ENCODE data around the gene PLCD1.
A peak's percentile ranks its signal among the peaks of the same experiment; 100 is the strongest.
"Not testable (repeated sequence)": the region's sequence is repeated elsewhere in the genome, so short reads cannot be mapped to it uniquely, and the experiment has no call there.

PLCD1 gene

GRCh38 chr3:38036286-38036685 lies 6.8 kb upstream of the PLCD1 start:
- Histone ChIP-seq H3K4me3 (ENCODE audit: low read depth, low read length) (no peak overlapping the region), H3K9ac (ENCODE audit: low read depth, low read length) (no peak overlapping the region), H3K27ac (ENCODE audit: low read depth, low read length) (no peak overlapping the region), H3K27me3 (ENCODE audit: control insufficient read depth, insufficient read depth, low read length) (peaks cover 33% of the 10 kb centered on the region), H3K4me1 (ENCODE audit: control insufficient read depth, insufficient read depth, low read length) (peaks cover 9% of the 10 kb centered on the region), H3K36me3 (ENCODE audit: control insufficient read depth, insufficient read depth, low read length) (no peaks in the 10 kb centered on the region), H3K9me3 (ENCODE audit: control insufficient read depth, insufficient read depth, low read length) (no peaks in the 10 kb centered on the region)

GRCh38 chr3:38034335-38034734 lies 4.9 kb upstream of the PLCD1 start:
- H3K27ac ChIP-seq (ENCODE audit: low read depth, low read length) = not testable (repeated sequence)

GRCh38 chr3:38033586-38033985 lies 4.1 kb upstream of the PLCD1 start:
- peaks cover 36% of the 10 kb centered on the region for H3K27me3 ChIP-seq (ENCODE audit: control insufficient read depth, insufficient read depth, low read length)
- not testable (repeated sequence) for H3K4me3 ChIP-seq (ENCODE audit: low read depth, low read length); H3K9ac ChIP-seq (ENCODE audit: low read depth, low read length); H3K27ac ChIP-seq (ENCODE audit: low read depth, low read length); H3K9me3 ChIP-seq (ENCODE audit: control insufficient read depth, insufficient read depth, low read length); H3K36me3 ChIP-seq (ENCODE audit: control insufficient read depth, insufficient read depth, low read length); H3K4me1 ChIP-seq (ENCODE audit: control insufficient read depth, insufficient read depth, low read length)

More at GRCh38 chr3:38034335-38034734, 4.9 kb upstream of the PLCD1 start:
- H3K9me3 ChIP-seq (ENCODE audit: control insufficient read depth, insufficient read depth, low read length); H3K36me3 ChIP-seq (ENCODE audit: control insufficient read depth, insufficient read depth, low read length); H3K4me3 ChIP-seq (ENCODE audit: low read depth, low read length); H3K9ac ChIP-seq (ENCODE audit: low read depth, low read length); H3K4me1 ChIP-seq (ENCODE audit: control insufficient read depth, insufficient read depth, low read length): not testable (repeated sequence)
- peaks cover 36% of the 10 kb centered on the region for H3K27me3 ChIP-seq (ENCODE audit: control insufficient read depth, insufficient read depth, low read length)

- Histone ChIP-seq H3K27me3 (ENCODE audit: control insufficient read depth, insufficient read depth, low read length) (peaks cover 47% of the 10 kb centered on the region), H3K9ac (ENCODE audit: low read depth, low read length) (no peak overlapping the region), H3K9me3 (ENCODE audit: control insufficient read depth, insufficient read depth, low read length) (no peaks in the 10 kb centered on the region), H3K4me1 (ENCODE audit: control insufficient read depth, insufficient read depth, low read length) (0 out of 2 replicates have a peak, but pooled peaks cover 4% of the 10 kb centered on the region), H3K36me3 (ENCODE audit: control insufficient read depth, insufficient read depth, low read length) (no peaks in the 10 kb centered on the region), H3K4me3 (ENCODE audit: low read depth, low read length) (no peak overlapping the region), H3K27ac (ENCODE audit: low read depth, low read length) (no peak overlapping the region)
These were observed 3.0 kb upstream of the PLCD1 start for GRCh38 chr3:38032328-38032865.

- Histone ChIP-seq H3K4me1 (ENCODE audit: control insufficient read depth, insufficient read depth, low read length) (0 out of 2 replicates have a peak, but pooled peaks cover 4% of the 10 kb centered on the region), H3K36me3 (ENCODE audit: control insufficient read depth, insufficient read depth, low read length) (no peaks in the 10 kb centered on the region), H3K27ac (ENCODE audit: low read depth, low read length) (no peak overlapping the region), H3K27me3 (ENCODE audit: control insufficient read depth, insufficient read depth, low read length) (peaks cover 58% of the 10 kb centered on the region), H3K9me3 (ENCODE audit: control insufficient read depth, insufficient read depth, low read length) (no peaks in the 10 kb centered on the region), H3K9ac (ENCODE audit: low read depth, low read length) (no peak overlapping the region), H3K4me3 (ENCODE audit: low read depth, low read length) (no peak overlapping the region)
These were observed 1.9 kb upstream of the PLCD1 start for GRCh38 chr3:38031022-38031994.

- Histone ChIP-seq H3K9me3 (ENCODE audit: control insufficient read depth, insufficient read depth, low read length) (no peaks in the 10 kb centered on the region), H3K4me1 (ENCODE audit: control insufficient read depth, insufficient read depth, low read length) (peaks cover 10% of the 10 kb centered on the region), H3K27me3 (ENCODE audit: control insufficient read depth, insufficient read depth, low read length) (peaks cover 67% of the 10 kb centered on the region), H3K4me3 (ENCODE audit: low read depth, low read length) (peak overlapping the region; percentile 73), H3K27ac (ENCODE audit: low read depth, low read length) (no peak overlapping the region), H3K9ac (ENCODE audit: low read depth, low read length) (no peak overlapping the region; the same call in 1 of the 2 replicates), H3K36me3 (ENCODE audit: control insufficient read depth, insufficient read depth, low read length) (no peaks in the 10 kb centered on the region)
These were observed 932 bp upstream of the PLCD1 start for GRCh38 chr3:38030126-38031021.

- Histone ChIP-seq H3K4me3 (ENCODE audit: low read depth, low read length) (peak overlapping the region; percentile 73), H3K9me3 (ENCODE audit: control insufficient read depth, insufficient read depth, low read length) (no peaks in the 10 kb centered on the region), H3K27ac (ENCODE audit: low read depth, low read length) (no peak overlapping the region), H3K27me3 (ENCODE audit: control insufficient read depth, insufficient read depth, low read length) (peaks cover 69% of the 10 kb centered on the region), H3K9ac (ENCODE audit: low read depth, low read length) (no peak overlapping the region), H3K36me3 (ENCODE audit: control insufficient read depth, insufficient read depth, low read length) (no peaks in the 10 kb centered on the region), H3K4me1 (ENCODE audit: control insufficient read depth, insufficient read depth, low read length) (peaks cover 13% of the 10 kb centered on the region)
These were observed 651 bp downstream of the PLCD1 start for GRCh38 chr3:38028621-38029361.

- no peak overlapping the region for H3K4me3 ChIP-seq (ENCODE audit: low read depth, low read length)
- H3K36me3 ChIP-seq (ENCODE audit: control insufficient read depth, insufficient read depth, low read length) = no peaks in the 10 kb centered on the region
- no peaks in the 10 kb centered on the region for H3K9me3 ChIP-seq (ENCODE audit: control insufficient read depth, insufficient read depth, low read length)
- H3K27me3 ChIP-seq (ENCODE audit: control insufficient read depth, insufficient read depth, low read length) = peaks cover 73% of the 10 kb centered on the region
- H3K9ac ChIP-seq (ENCODE audit: low read depth, low read length) = no peak overlapping the region
- no peak overlapping the region for H3K27ac ChIP-seq (ENCODE audit: low read depth, low read length)
- H3K4me1 ChIP-seq (ENCODE audit: control insufficient read depth, insufficient read depth, low read length) = peaks cover 16% of the 10 kb centered on the region
These were observed 1.7 kb downstream of the PLCD1 start for GRCh38 chr3:38027466-38028465.

GRCh38 chr3:38026856-38027255 lies 2.6 kb downstream of the PLCD1 start:
- H3K4me3 ChIP-seq (ENCODE audit: low read depth, low read length) = no peak overlapping the region
- H3K9me3 ChIP-seq (ENCODE audit: control insufficient read depth, insufficient read depth, low read length) = no peaks in the 10 kb centered on the region
- no peaks in the 10 kb centered on the region for H3K36me3 ChIP-seq (ENCODE audit: control insufficient read depth, insufficient read depth, low read length)
- peaks cover 68% of the 10 kb centered on the region for H3K27me3 ChIP-seq (ENCODE audit: control insufficient read depth, insufficient read depth, low read length)
- H3K4me1 ChIP-seq (ENCODE audit: control insufficient read depth, insufficient read depth, low read length) = peaks cover 16% of the 10 kb centered on the region
- H3K9ac ChIP-seq (ENCODE audit: low read depth, low read length) = no peak overlapping the region
- no peak overlapping the region for H3K27ac ChIP-seq (ENCODE audit: low read depth, low read length)

Measured in HUES48 (cell line).